ENCODE data around the gene FAM78B. TPM values are rescaled to one million over a fixed set of nuclear protein-coding genes. Genes with fewer than 3 reads are reported as not detected.

FAM78B gene
- total and polyA plus RNA-seq, 2 donors: 0.28 to 0.48 TPM

DNA sequence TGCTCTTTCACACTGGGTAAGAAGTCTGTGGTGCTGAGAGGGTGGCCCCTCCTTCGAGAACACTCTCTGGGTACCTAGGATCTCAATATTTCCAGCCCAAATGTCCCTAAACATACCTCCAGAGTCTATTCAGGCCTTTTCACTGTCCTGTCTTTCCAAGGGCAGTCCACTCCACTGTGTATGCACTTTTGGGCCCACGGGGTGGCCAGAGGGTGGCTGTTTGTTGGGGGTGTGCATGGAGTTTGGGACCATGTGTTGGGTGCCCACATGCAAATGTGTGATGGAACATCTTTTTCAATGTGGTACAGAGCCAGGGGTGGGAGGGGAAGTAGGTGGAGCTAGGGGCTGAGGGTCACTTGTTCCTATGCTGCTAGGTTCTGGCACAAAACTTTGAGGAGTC is 87.5 kb downstream of the FAM78B start:
- no peak overlapping the region for H3K27ac ChIP-seq (ENCODE audit: low read depth in 1 of 2, low read length in 1 of 2)
- H3K4me1 ChIP-seq (ENCODE audit: control insufficient read depth in 2 of 2, insufficient read depth in 2 of 2, low read length in 2 of 2): no peaks in the 10 kb centered on the region
- H3K27me3 ChIP-seq (ENCODE audit: control insufficient read depth in 2 of 2, insufficient read depth in 1 of 2, low read length in 1 of 2): no peaks in the 10 kb centered on the region
- WGBS: 87% methylated on average over 2 of the region's 2 CpGs
- no peaks in the 10 kb centered on the region for H3K36me3 ChIP-seq (ENCODE audit: control insufficient read depth in 2 of 2, insufficient read depth in 2 of 2, low read length in 1 of 2)
- DNase-seq (ENCODE audit: low read depth in 6 of 9, low spot score in 9 of 9): no peak
- H3K4me3 ChIP-seq (ENCODE audit: low read length in 2 of 2): no peak overlapping the region
- no peaks in the 10 kb centered on the region for H3K9me3 ChIP-seq (ENCODE audit: control insufficient read depth in 2 of 2, insufficient read depth in 1 of 2, low read length in 1 of 2)

DNA sequence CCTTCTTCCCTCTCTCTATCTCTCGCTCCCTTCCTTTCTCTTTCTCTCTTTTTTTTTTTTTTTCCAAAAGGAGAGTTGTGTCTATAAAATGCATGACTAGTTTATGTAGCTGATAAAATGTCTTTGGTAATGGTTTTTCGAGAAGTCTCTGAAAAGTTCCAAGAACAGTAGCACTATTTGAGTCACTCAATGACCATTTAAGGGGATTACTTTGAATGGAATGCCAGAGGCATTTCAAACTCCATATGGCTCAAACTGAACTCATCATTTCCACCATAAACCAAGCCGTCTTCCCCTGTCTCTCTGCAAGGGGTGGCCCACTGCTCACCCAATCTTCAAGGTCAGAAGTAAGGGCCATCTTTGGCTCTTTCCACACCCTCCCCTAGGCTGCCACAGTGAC is 93.3 kb downstream of the FAM78B start:
- DNase-seq (ENCODE audit: low read depth in 6 of 9, low spot score in 9 of 9): no peak
- Histone ChIP-seq H3K27me3 (ENCODE audit: control insufficient read depth in 2 of 2, insufficient read depth in 1 of 2, low read length in 1 of 2) (no peaks in the 10 kb centered on the region), H3K27ac (ENCODE audit: low read depth in 1 of 2, low read length in 1 of 2) (no peak overlapping the region), H3K9me3 (ENCODE audit: control insufficient read depth in 2 of 2, insufficient read depth in 1 of 2, low read length in 1 of 2) (no peaks in the 10 kb centered on the region), H3K36me3 (ENCODE audit: control insufficient read depth in 2 of 2, insufficient read depth in 2 of 2, low read length in 1 of 2) (no peaks in the 10 kb centered on the region), H3K4me3 (ENCODE audit: low read length in 2 of 2) (no peak overlapping the region), H3K4me1 (ENCODE audit: control insufficient read depth in 2 of 2, insufficient read depth in 2 of 2, low read length in 2 of 2) (no peaks in the 10 kb centered on the region)
- WGBS: 89% methylated on average over 3 of the region's 3 CpGs

DNA sequence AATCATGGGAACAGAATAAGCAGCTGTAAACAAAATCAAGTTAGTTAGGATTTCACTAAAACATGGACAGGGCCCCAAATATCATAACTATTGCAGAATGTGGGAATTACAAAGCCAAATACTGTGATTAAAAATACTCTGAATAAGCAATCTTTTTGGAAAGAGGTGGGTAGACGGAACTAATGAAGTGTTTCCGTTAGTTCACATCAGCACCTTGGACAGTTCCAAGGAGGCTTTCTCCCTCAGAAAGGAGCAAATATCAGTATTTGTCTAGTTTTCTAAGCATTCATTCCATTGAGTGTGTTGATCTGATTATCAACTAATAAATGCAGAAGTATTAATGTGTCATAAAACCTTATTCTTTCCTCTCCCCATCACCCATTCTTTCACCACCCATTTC is 97.4 kb downstream of the FAM78B start:
- peak in 2 of 9 donors; percentile 14 to 22 for DNase-seq (ENCODE audit: low read depth in 6 of 9, low spot score in 9 of 9)
- 56% methylated on average over 2 of the region's 2 CpGs for WGBS
- no peak overlapping the region for H3K27ac ChIP-seq (ENCODE audit: low read depth in 1 of 2, low read length in 1 of 2)

DNA sequence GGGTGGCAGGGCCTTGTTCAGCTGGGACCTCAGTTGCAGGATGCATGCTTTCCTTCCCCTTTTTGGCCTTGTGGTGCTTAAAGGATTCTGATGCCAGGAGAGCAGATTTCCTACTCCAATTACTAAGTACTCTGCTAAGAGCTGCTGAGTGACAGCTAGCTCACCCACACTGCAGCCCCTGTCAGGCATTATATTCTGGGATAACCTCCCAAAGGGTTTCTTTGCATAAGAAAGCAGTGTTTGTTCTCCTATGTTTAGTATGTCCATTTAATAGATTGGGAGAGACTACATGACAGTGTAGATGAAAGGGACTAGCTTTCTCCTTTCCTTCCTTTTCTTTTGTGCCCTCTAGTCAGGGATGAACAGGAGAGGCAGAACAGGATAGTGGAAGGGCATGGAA is 100.7 kb downstream of the FAM78B start:
- no peak overlapping the region for H3K4me3 ChIP-seq (ENCODE audit: low read length in 2 of 2)
- H3K9me3 ChIP-seq (ENCODE audit: control insufficient read depth in 2 of 2, insufficient read depth in 1 of 2, low read length in 1 of 2): no peaks in the 10 kb centered on the region
- no peak overlapping the region for H3K27ac ChIP-seq (ENCODE audit: low read depth in 1 of 2, low read length in 1 of 2)
- no peak for DNase-seq (ENCODE audit: low read depth in 6 of 9, low spot score in 9 of 9)
- no peaks in the 10 kb centered on the region for H3K4me1 ChIP-seq (ENCODE audit: control insufficient read depth in 2 of 2, insufficient read depth in 2 of 2, low read length in 2 of 2)
- no peaks in the 10 kb centered on the region for H3K27me3 ChIP-seq (ENCODE audit: control insufficient read depth in 2 of 2, insufficient read depth in 1 of 2, low read length in 1 of 2)
- no peaks in the 10 kb centered on the region for H3K36me3 ChIP-seq (ENCODE audit: control insufficient read depth in 2 of 2, insufficient read depth in 2 of 2, low read length in 1 of 2)

More for the DNA sequence above, 97.4 kb downstream of the FAM78B start:
- Histone ChIP-seq H3K27me3 (ENCODE audit: control insufficient read depth in 2 of 2, insufficient read depth in 1 of 2, low read length in 1 of 2) (no peaks in the 10 kb centered on the region), H3K4me1 (ENCODE audit: control insufficient read depth in 2 of 2, insufficient read depth in 2 of 2, low read length in 2 of 2) (no peaks in the 10 kb centered on the region), H3K9me3 (ENCODE audit: control insufficient read depth in 2 of 2, insufficient read depth in 1 of 2, low read length in 1 of 2) (no peaks in the 10 kb centered on the region), H3K4me3 (ENCODE audit: low read length in 2 of 2) (no peak overlapping the region), H3K36me3 (ENCODE audit: control insufficient read depth in 2 of 2, insufficient read depth in 2 of 2, low read length in 1 of 2) (no peaks in the 10 kb centered on the region)

GRCh38 chr1:166064951-166065350 is 101.8 kb downstream of the FAM78B start:
- Histone ChIP-seq H3K4me3 (ENCODE audit: low read length in 2 of 2) (no peak overlapping the region), H3K9me3 (ENCODE audit: control insufficient read depth in 2 of 2, insufficient read depth in 1 of 2, low read length in 1 of 2) (no peaks in the 10 kb centered on the region), H3K36me3 (ENCODE audit: control insufficient read depth in 2 of 2, insufficient read depth in 2 of 2, low read length in 1 of 2) (no peaks in the 10 kb centered on the region), H3K4me1 (ENCODE audit: control insufficient read depth in 2 of 2, insufficient read depth in 2 of 2, low read length in 2 of 2) (no peaks in the 10 kb centered on the region), H3K27me3 (ENCODE audit: control insufficient read depth in 2 of 2, insufficient read depth in 1 of 2, low read length in 1 of 2) (no peaks in the 10 kb centered on the region), H3K27ac (ENCODE audit: low read depth in 1 of 2, low read length in 1 of 2) (no peak overlapping the region)
- no peak for DNase-seq (ENCODE audit: low read depth in 6 of 9, low spot score in 9 of 9)
- 98% methylated on average over 1 of the region's 1 CpG for WGBS

- Histone ChIP-seq H3K27me3 (ENCODE audit: control insufficient read depth in 2 of 2, insufficient read depth in 1 of 2, low read length in 1 of 2) (no peaks in the 10 kb centered on the region), H3K27ac (ENCODE audit: low read depth in 1 of 2, low read length in 1 of 2) (no peak overlapping the region), H3K4me1 (ENCODE audit: control insufficient read depth in 2 of 2, insufficient read depth in 2 of 2, low read length in 2 of 2) (no peaks in the 10 kb centered on the region), H3K36me3 (ENCODE audit: control insufficient read depth in 2 of 2, insufficient read depth in 2 of 2, low read length in 1 of 2) (no peaks in the 10 kb centered on the region), H3K9me3 (ENCODE audit: control insufficient read depth in 2 of 2, insufficient read depth in 1 of 2, low read length in 1 of 2) (no peaks in the 10 kb centered on the region), H3K4me3 (ENCODE audit: low read length in 2 of 2) (no peak overlapping the region)
- WGBS: 94% methylated on average over 4 of the region's 4 CpGs
- DNase-seq (ENCODE audit: low read depth in 6 of 9, low spot score in 9 of 9): no peak
Observed at GRCh38 chr1:166064313-166064926, 102.4 kb downstream of the FAM78B start.

DNA sequence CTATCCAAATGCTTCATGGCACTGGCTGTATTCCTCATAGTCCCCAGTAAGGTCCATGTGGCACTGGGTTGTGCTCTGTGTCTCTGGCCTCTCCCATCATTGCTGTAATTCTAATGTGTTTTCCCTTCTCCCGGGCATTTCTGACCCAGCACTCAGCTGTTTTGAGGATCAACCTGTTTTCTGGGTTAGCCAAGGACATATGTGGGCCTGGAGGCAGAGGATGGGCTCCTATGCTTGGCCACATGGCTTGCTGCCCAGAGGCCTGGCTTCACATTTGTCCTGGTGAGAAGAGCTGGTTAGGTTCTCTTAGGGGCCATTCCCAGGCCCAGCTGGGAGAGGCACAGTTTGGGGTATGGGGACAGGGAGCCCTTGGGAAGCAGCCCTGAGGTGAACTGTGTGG is 103.1 kb downstream of the FAM78B start:
- Histone ChIP-seq H3K27ac (ENCODE audit: low read depth in 1 of 2, low read length in 1 of 2) (no peak overlapping the region), H3K4me1 (ENCODE audit: control insufficient read depth in 2 of 2, insufficient read depth in 2 of 2, low read length in 2 of 2) (no peaks in the 10 kb centered on the region), H3K4me3 (ENCODE audit: low read length in 2 of 2) (no peak overlapping the region), H3K27me3 (ENCODE audit: control insufficient read depth in 2 of 2, insufficient read depth in 1 of 2, low read length in 1 of 2) (no peaks in the 10 kb centered on the region), H3K36me3 (ENCODE audit: control insufficient read depth in 2 of 2, insufficient read depth in 2 of 2, low read length in 1 of 2) (no peaks in the 10 kb centered on the region), H3K9me3 (ENCODE audit: control insufficient read depth in 2 of 2, insufficient read depth in 1 of 2, low read length in 1 of 2) (no peaks in the 10 kb centered on the region)
- no peak for DNase-seq (ENCODE audit: low read depth in 6 of 9, low spot score in 9 of 9)
- WGBS: 84% methylated on average over 1 of the region's 1 CpG

GRCh38 chr1:166062421-166063070 is 104.3 kb downstream of the FAM78B start:
- no peak overlapping the region for H3K4me3 ChIP-seq (ENCODE audit: low read length in 2 of 2)
- no peaks in the 10 kb centered on the region for H3K27me3 ChIP-seq (ENCODE audit: control insufficient read depth in 2 of 2, insufficient read depth in 1 of 2, low read length in 1 of 2)
- no peaks in the 10 kb centered on the region for H3K9me3 ChIP-seq (ENCODE audit: control insufficient read depth in 2 of 2, insufficient read depth in 1 of 2, low read length in 1 of 2)
- 86% methylated on average over 12 of the region's 12 CpGs for WGBS
- no peak for DNase-seq (ENCODE audit: low read depth in 6 of 9, low spot score in 9 of 9)
- H3K4me1 ChIP-seq (ENCODE audit: control insufficient read depth in 2 of 2, insufficient read depth in 2 of 2, low read length in 2 of 2): no peaks in the 10 kb centered on the region
- H3K36me3 ChIP-seq (ENCODE audit: control insufficient read depth in 2 of 2, insufficient read depth in 2 of 2, low read length in 1 of 2): no peaks in the 10 kb centered on the region
- H3K27ac ChIP-seq (ENCODE audit: low read depth in 1 of 2, low read length in 1 of 2): no peak overlapping the region

- H3K4me1 ChIP-seq (ENCODE audit: control insufficient read depth in 2 of 2, insufficient read depth in 2 of 2, low read length in 2 of 2): no peaks in the 10 kb centered on the region
- no peak for DNase-seq (ENCODE audit: low read depth in 6 of 9, low spot score in 9 of 9)
- no peaks in the 10 kb centered on the region for H3K27me3 ChIP-seq (ENCODE audit: control insufficient read depth in 2 of 2, insufficient read depth in 1 of 2, low read length in 1 of 2)
- H3K9me3 ChIP-seq (ENCODE audit: control insufficient read depth in 2 of 2, insufficient read depth in 1 of 2, low read length in 1 of 2): no peaks in the 10 kb centered on the region
- H3K36me3 ChIP-seq (ENCODE audit: control insufficient read depth in 2 of 2, insufficient read depth in 2 of 2, low read length in 1 of 2): no peaks in the 10 kb centered on the region
- no peak overlapping the region for H3K27ac ChIP-seq (ENCODE audit: low read depth in 1 of 2, low read length in 1 of 2)
- 39% methylated on average over 5 of the region's 5 CpGs for WGBS
- no peak overlapping the region for H3K4me3 ChIP-seq (ENCODE audit: low read length in 2 of 2)
Observed at GRCh38 chr1:166057650-166058049, 109.2 kb downstream of the FAM78B start.

All from thymus (tissue), 11 donors.